ENCODE results near the gene ALS2.

GRCh38 chr2:201709747-201710146 lies 71.0 kb downstream of the ALS2 start:
- TF ChIP-seq, protein P1, sequence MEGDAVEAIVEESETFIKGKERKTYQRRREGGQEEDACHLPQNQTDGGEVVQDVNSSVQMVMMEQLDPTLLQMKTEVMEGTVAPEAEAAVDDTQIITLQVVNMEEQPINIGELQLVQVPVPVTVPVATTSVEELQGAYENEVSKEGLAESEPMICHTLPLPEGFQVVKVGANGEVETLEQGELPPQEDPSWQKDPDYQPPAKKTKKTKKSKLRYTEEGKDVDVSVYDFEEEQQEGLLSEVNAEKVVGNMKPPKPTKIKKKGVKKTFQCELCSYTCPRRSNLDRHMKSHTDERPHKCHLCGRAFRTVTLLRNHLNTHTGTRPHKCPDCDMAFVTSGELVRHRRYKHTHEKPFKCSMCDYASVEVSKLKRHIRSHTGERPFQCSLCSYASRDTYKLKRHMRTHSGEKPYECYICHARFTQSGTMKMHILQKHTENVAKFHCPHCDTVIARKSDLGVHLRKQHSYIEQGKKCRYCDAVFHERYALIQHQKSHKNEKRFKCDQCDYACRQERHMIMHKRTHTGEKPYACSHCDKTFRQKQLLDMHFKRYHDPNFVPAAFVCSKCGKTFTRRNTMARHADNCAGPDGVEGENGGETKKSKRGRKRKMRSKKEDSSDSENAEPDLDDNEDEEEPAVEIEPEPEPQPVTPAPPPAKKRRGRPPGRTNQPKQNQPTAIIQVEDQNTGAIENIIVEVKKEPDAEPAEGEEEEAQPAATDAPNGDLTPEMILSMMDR (IDR thresholded peaks at IDR 0.05): no peak
- TF ChIP-seq POLR2A (IDR thresholded peaks at IDR 0.05): no peak

Measured in body of pancreas (tissue), 4 donors.